ENCODE data around the gene CXCR1. TPM values are rescaled to one million over a fixed set of nuclear protein-coding genes. Genes with fewer than 3 reads are reported as not detected.

Gene CXCR1
- polyA plus RNA-seq, 1 donor (not counting 4 experiments of a cell fraction or from before 2014, with no cell fraction given), result 14.5 TPM

DNA sequence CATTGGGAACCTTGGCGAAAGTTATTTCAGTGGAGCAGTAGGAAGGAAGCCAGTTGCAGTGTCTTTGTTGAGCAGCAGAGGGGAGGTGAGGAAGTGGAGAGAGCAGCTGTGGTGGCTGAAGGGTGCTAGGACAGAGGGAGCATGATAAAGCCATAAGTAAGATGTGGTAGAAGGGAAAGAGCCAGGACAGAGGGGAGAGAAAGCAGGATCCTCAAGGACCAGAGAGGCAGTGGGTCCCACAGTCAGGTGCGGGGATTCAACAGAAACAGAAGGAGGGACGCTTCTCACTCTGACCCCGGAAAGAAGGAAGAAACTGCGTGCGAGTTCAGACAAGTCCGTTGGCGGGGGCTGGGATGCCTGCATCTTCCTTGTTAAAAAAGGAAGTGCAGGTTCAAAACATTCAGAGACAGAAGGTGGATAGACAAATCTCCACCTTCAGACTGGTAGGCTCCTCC is 41.1 kb downstream of the CXCR1 start, which contains the start of gene CXCR2:
Gene CXCR2, plus strand, starts transcription at position 403 of the 455 bp plus-strand sequence. CDS start 8,774 bp downstream, outside the sequence.
- Histone ChIP-seq H3K4me2 (ENCODE audit: control insufficient read depth, extremely low read depth, insufficient read depth, low read depth, low read length) (peak within 1 kb of the TSS; percentile 71), H3K4me1 (ENCODE audit: control insufficient read depth, extremely low read depth, insufficient read depth, low read length) (peaks cover 31% of the 10 kb centered on the region), H2AFZ (ENCODE audit: control insufficient read depth, low read length) (peak within 1 kb of the TSS; percentile 99), H3K36me3 (ENCODE audit: control insufficient read depth in 2 of 2, extremely low read depth in 1 of 2, insufficient read depth in 2 of 2, low read length in 2 of 2) (no peaks in the 10 kb centered on the region), H3K4me3 (ENCODE audit: control insufficient read depth in 2 of 3, extremely low read depth in 1 of 3, insufficient read depth in 2 of 3, low read depth in 1 of 3, low read length in 3 of 3) (peak within 1 kb of the TSS in 1 of 3 experiments; percentile 34), H3K79me2 (ENCODE audit: control insufficient read depth, insufficient read depth, low read length) (no peaks in the 10 kb centered on the region), H3K9ac (ENCODE audit: control insufficient read depth, extremely low read depth, insufficient read depth, low read length) (peak within 1 kb of the TSS; percentile 5), H4K20me1 (ENCODE audit: control insufficient read depth, extremely low read depth, insufficient read depth, low read length) (no peaks in the 10 kb centered on the region), H3K9me3 (ENCODE audit: control insufficient read depth, low read depth, low read length) (no peaks in the 10 kb centered on the region), H3K27ac (ENCODE audit: control insufficient read depth, insufficient read depth, low read length) (peak within 1 kb of the TSS; percentile 13), H3K9me1 (ENCODE audit: control insufficient read depth, extremely low read depth, insufficient read depth, low read length) (no peaks in the 10 kb centered on the region), H3K27me3 (ENCODE audit: control insufficient read depth, extremely low read depth, insufficient read depth, low read length) (no peaks in the 10 kb centered on the region)
- TF ChIP-seq EZH2 (IDR thresholded peaks at IDR 0.05; ENCODE audit: low read length), result no peak
- TF ChIP-seq, protein P1, sequence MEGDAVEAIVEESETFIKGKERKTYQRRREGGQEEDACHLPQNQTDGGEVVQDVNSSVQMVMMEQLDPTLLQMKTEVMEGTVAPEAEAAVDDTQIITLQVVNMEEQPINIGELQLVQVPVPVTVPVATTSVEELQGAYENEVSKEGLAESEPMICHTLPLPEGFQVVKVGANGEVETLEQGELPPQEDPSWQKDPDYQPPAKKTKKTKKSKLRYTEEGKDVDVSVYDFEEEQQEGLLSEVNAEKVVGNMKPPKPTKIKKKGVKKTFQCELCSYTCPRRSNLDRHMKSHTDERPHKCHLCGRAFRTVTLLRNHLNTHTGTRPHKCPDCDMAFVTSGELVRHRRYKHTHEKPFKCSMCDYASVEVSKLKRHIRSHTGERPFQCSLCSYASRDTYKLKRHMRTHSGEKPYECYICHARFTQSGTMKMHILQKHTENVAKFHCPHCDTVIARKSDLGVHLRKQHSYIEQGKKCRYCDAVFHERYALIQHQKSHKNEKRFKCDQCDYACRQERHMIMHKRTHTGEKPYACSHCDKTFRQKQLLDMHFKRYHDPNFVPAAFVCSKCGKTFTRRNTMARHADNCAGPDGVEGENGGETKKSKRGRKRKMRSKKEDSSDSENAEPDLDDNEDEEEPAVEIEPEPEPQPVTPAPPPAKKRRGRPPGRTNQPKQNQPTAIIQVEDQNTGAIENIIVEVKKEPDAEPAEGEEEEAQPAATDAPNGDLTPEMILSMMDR (optimal IDR thresholded peaks at IDR 0.05 in 1 of 3, IDR thresholded peaks at IDR 0.05 in 1 of 3, conservative IDR thresholded peaks at IDR 0.05 in 1 of 3; ENCODE audit: extremely low read depth in 1 of 3, insufficient read depth in 2 of 3, low read length in 3 of 3), result peak; percentile 10 to 21 (median 13)
- FAIRE-seq (peak; percentile 32), DNase-seq (ENCODE audit: low read depth, low spot score) (no peak)
- dilution Hi-C loops (cut with MboI; ENCODE audit: extremely low pct_ligation_motif_present, low sequenced_read_pairs), result no loop called here

- Histone ChIP-seq H3K36me3 (ENCODE audit: control insufficient read depth in 2 of 2, extremely low read depth in 1 of 2, insufficient read depth in 2 of 2, low read length in 2 of 2) (no peaks in the 10 kb centered on the region), H2AFZ (ENCODE audit: control insufficient read depth, low read length) (peak overlapping the region; percentile 99), H4K20me1 (ENCODE audit: control insufficient read depth, extremely low read depth, insufficient read depth, low read length) (no peaks in the 10 kb centered on the region), H3K4me1 (ENCODE audit: control insufficient read depth, extremely low read depth, insufficient read depth, low read length) (peaks cover 31% of the 10 kb centered on the region), H3K27ac (ENCODE audit: control insufficient read depth, insufficient read depth, low read length) (no peak overlapping the region), H3K9me3 (ENCODE audit: control insufficient read depth, low read depth, low read length) (no peaks in the 10 kb centered on the region), H3K27me3 (ENCODE audit: control insufficient read depth, extremely low read depth, insufficient read depth, low read length) (no peaks in the 10 kb centered on the region), H3K9me1 (ENCODE audit: control insufficient read depth, extremely low read depth, insufficient read depth, low read length) (no peaks in the 10 kb centered on the region), H3K4me2 (ENCODE audit: control insufficient read depth, extremely low read depth, insufficient read depth, low read depth, low read length) (peak overlapping the region; percentile 71), H3K4me3 (ENCODE audit: control insufficient read depth in 2 of 3, extremely low read depth in 1 of 3, insufficient read depth in 2 of 3, low read depth in 1 of 3, low read length in 3 of 3) (no peak overlapping the region), H3K79me2 (ENCODE audit: control insufficient read depth, insufficient read depth, low read length) (no peaks in the 10 kb centered on the region), H3K9ac (ENCODE audit: control insufficient read depth, extremely low read depth, insufficient read depth, low read length) (no peak overlapping the region)
- DNase-seq (ENCODE audit: low read depth, low spot score), result no peak
- no peak for FAIRE-seq
- dilution Hi-C loops (cut with MboI; ENCODE audit: extremely low pct_ligation_motif_present, low sequenced_read_pairs), result no loop called here
- TF ChIP-seq, protein P1 (optimal IDR thresholded peaks at IDR 0.05 in 1 of 3, IDR thresholded peaks at IDR 0.05 in 1 of 3, conservative IDR thresholded peaks at IDR 0.05 in 1 of 3; ENCODE audit: extremely low read depth in 1 of 3, insufficient read depth in 2 of 3, low read length in 3 of 3), result no peak
- no peak for TF ChIP-seq EZH2 (IDR thresholded peaks at IDR 0.05; ENCODE audit: low read length)
These were observed 41.7 kb downstream of the CXCR1 start for GRCh38 chr2:218125095-218125494.

Measured in keratinocyte (primary cell).